CD4-positive, alpha-beta T cell treated with Interleukin-4 for 1 hour (primary cell): ENCODE results near the gene FGFR3.

ENCODE experiments used
- DNase-seq, 2 donors: peaks; one replicate each; pipeline ENCODE4 v3.0.0-alpha.2; 2020 to 2022

Gene FGFR3

GRCh38 chr4:1756893-1757779, 36.0 kb upstream of the FGFR3 start:
- no peak for DNase-seq

- DNase-seq: no peak
Measured at GRCh38 chr4:1757836-1758235, 35.3 kb upstream of the FGFR3 start.

GRCh38 chr4:1758306-1759121, 34.6 kb upstream of the FGFR3 start:
- DNase-seq: no peak

DNA sequence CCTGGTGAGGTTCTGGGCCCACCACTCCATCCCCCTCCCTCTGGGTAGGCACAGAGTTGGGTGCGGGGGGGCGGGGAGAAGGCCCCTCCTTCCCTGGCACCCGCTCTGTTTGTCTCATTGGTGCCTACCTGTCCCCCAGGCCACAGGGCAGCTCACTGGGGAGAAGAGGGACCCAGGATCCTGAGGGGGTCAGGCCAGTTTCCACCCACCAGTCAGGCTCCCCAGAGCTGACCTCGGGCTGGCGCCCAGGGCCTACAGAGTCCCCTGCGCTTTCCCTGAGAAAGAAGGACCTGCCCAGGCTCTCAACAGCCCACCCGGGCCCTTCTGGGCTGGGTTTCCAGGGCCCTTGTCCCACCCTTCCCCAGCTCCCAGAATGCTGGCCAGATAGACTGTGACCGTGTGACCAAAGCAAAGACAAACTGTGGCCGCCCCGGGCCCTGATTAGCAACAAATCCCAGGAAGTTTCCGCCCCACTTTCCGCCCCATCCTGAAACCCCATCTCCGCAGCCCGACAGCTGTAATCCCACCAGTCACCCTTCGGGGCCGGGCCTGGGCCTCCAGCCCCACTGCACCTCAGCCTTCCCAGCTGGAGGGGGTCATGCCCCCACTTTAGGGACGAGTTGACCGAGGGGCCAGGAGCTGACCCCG, 33.8 kb upstream of the FGFR3 start:
- DNase-seq: no peak

- DNase-seq: no peak
Measured at GRCh38 chr4:1759818-1760223, 33.3 kb upstream of the FGFR3 start.

- DNase-seq: no peak
Measured at GRCh38 chr4:1760521-1761071, 32.5 kb upstream of the FGFR3 start.

DNA sequence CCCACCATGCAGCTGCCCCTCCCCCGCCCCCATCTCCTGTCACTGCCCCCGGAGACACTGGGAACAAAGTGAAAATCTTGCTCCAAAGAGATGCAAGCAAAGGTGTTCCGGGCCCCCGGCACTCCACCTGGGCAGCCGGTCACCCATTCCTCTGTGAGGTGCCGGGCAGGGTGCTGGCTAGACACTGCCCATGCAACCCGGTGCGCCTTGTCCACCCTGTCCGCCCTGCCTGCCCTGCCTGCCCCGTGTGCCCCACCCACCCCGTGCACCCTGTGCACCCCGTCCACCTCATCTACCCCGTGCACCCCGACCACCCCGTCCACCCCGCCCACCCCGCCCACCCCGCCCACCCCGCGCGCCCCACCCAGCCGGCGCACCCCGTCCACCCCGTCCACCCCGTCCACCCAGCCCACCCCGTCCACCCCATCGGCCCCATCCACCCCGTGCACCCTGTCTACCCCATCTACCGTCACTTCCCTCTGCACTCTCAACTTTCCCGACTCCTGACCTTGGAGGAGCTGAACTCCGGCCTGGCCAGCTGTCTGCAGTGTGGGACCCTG, 31.9 kb upstream of the FGFR3 start:
- no peak for DNase-seq

- DNase-seq: no peak
Measured at GRCh38 chr4:1762264-1763010, 30.7 kb upstream of the FGFR3 start.

DNA sequence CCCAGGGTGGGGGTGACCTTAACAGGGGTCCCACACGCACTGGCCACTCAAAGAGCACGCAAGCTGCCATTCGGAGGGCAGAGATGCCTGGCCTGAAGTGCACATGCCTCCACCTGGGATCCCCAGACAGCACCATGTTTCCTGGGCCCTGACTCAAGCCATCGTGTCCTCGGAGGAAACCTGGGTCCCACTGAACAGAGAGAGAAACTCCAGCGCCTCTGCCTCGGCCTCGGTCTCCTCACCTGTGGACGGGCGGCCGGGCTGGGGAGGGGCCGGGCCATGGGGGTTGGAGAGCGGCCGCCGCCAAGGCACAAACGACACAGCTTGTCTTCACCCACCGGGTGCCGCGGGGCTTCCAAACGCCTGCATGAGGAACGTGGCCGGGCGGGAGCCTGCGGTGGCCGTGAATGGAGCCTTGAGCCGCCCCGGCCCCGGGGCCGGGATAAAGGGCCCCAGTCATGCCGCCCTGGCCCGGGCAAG, 30.0 kb upstream of the FGFR3 start:
- DNase-seq: no peak

DNA sequence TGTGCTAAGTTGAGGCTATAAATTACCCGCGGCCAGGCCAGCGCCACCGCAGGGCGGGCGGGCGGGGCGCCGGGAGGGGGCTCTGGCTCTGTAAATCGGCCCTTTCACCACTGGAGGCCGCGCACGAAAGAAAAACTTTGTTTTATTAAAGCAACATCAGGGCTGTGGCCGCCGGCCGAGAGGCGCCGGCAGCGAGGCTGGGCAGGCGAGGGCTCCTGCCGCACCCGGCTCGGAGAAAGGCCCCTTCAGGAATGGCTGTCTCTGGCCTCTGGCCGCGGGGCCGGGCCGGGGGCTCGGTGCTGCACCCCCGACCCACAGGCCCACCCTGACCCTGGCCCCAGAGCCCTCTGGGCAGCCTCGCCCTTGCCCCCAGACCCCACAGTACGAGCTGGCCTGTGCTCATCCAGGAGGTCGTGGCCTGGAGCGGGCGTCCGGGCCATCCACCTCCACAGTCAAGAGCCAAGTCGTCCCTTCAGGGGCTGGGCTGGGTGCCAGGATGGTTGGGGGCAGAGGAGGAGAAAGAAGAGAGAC, 29.5 kb upstream of the FGFR3 start:
- no peak for DNase-seq

DNA sequence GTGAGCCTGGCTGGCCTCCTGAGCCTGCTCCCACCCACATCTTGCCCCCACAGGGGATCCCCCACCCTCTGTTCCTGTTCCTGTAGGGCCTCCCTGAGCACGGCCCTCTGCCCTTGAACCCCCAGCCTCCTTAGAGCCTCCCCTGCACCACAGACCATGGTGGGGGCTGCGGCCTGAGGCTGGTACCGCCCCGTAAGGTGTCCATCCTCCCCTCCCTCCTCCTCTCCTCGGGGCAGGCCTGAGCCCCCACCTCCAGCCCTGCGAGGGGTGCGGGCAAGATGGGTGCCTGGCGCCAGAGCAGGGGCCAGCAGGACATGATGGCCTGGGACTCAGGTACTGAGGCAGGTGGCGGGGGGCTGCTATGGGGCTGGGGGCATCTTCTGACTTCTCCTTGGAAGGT, 28.4 kb upstream of the FGFR3 start:
- no peak for DNase-seq

GRCh38 chr4:1765409-1766072, 27.6 kb upstream of the FGFR3 start:
- DNase-seq: no peak

DNA sequence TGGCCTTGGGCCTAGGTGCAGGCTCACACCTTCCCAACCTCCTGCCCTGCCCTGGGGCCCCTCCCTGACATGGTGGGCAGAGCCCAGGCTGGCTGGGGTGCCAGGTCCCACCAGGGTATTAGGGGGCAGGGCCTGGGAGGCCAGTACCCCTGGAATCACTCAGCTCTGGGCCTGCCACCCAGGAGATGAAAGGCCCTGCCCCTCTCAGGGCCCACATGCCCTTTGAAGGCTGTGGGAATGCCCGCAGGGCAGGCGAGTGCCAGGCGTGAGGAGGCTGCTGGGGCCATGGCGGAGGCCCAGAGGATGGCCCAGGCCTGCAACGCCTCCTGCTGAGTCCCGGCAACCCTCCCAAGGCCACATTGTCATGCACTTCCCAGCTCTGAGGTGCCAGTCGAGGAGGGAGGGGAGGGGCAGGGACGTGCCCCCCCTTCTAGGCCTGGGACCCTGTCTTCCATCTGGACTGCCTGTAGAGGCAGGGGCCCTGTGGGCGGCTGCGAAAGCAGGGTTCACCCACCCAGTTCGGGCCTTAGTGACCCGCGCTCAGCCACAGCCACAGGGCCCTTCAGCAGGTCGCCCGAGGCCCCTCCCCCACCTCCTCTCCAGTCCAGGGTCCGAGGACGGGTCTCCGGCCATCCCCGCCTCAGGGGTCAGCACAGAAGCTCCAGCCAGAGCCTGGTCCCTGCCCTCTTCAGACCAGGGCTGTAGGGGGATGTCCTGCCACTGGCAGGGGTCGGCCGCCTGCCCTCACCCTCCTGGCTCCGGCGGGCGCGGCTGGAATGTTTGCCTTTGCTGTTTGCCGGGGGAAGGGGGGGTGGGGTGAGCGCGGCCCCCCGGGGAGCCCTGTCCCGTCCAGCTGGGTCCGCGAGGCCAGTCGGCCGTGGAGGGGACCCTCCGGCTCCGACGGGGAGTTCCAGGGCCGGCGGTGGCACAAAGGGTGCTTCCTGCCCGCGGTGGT, 26.7 kb upstream of the FGFR3 start:
- no peak for DNase-seq

DNA sequence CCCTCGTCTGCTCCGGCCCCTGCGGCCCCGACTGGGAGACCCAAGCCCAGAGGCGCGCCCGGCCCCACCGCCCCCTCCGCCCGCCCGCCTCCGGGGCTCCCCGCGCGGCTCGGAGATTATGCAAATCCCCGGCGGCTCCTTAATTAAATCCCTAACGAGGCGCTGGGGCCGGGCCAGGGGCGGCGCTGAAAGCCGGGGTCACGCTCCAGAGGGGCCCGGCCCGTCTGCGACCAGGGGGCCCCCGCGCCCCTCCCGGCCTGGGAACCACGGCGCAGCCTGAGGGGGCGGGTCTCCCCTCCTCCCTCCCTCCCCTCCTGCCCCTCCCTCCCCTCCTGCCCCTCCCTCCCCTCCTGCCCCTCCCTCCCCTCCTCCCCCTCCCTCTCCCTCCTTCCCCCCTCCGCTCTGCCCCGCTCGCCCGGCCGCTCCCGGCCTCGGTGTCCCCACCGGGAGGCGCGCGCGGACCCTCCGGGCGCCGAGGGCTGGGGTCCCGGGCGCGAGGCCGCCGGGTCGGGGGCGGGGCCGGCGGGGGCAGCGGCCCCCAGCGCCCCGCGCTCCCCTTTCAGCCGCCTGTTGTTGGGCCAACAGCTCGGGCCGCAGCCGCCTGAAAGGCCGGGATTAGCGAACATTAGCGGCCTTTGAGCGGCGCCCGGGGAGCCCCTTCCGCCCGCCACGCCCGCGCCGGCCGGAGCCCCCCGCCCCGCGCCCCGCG, 25.9 kb upstream of the FGFR3 start:
- peak in 1 of 2 donors; percentile 10 for DNase-seq

GRCh38 chr4:1767770-1768366, 25.2 kb upstream of the FGFR3 start:
- DNase-seq: peak; percentile 11 to 20

DNA sequence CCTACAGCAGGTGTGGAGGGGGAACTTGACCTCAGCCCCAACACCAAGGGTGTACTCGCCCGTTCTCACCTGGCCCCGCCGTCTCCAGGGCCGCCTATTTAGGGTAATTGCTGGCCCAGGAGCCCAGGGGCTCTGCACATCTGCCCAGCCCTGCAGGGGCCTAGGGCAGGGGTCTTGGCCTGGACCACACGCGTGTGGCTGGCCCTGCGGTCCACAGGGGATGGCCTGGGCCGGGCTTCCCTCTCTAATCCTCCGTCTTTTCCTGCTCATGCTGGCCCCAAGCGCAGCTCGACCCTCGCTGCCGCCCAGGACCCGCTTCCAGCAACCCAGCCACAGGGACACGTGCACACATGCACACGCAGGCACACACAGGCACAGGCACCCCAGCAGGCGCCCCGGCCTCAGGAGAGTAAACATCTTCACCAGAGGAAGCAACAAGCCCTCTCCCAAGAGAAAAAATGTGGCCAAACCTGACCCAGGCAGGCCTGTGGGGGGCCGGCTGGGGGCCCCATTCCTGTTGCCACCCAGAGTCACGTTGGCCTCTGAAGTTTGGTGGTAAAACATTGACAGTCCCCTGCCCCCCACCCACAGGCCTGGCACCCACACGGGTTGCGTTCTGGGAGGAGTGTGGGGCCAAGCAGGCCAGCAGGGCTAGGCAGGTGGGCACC, 24.6 kb upstream of the FGFR3 start:
- DNase-seq: no peak

DNA sequence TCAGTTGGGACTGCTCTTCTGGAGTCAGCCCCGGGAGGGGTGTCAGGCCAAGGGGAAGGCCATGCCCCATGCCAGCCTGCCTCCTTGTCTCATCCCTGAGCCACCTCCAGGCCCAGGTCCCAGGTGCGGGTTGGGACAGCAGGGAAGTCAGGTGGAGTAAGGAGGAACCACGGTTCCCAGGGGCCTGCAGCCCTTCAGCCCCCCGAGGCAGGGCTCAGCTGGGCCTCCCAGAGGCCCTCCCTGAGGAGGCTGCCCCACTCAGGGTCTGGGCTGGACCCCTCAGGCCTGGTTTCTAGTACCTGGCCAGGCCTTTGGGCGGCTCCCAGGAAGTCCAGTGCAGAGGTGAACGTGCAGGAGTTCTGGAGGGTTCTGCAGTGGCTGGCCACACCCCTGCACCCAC, 23.4 kb upstream of the FGFR3 start:
- no peak for DNase-seq

GRCh38 chr4:1770245-1770644, 22.8 kb upstream of the FGFR3 start:
- no peak for DNase-seq
